ENCODE measurements around the gene STC2.

The STC2 gene

GRCh38 chr5:173316339-173317020, 11.7 kb downstream of the STC2 start:
- TF ChIP-seq GABPA (IDR thresholded peaks at IDR 0.05; ENCODE audit: low read depth): no peak
- TF ChIP-seq POLR2AphosphoS5 (IDR thresholded peaks at IDR 0.05; ENCODE audit: low read depth): no peak
- no peak for TF ChIP-seq SPI1 (IDR thresholded peaks at IDR 0.05; ENCODE audit: borderline replicate concordance, low read depth)
- no peak for TF ChIP-seq REST (IDR thresholded peaks at IDR 0.05; ENCODE audit: insufficient replicate concordance, low read depth)
- no peak for TF ChIP-seq CTCF (IDR thresholded peaks at IDR 0.05; ENCODE audit: insufficient read depth, low read length)
- no peak overlapping the region for H3K27ac ChIP-seq (replicated peaks)
- no peak for DNase-seq (ENCODE audit: low read depth in 1 of 2, low spot score in 1 of 2)
- peaks cover 6% of the 10 kb centered on the region for H3K27me3 ChIP-seq (ENCODE audit: insufficient read depth, poor library complexity, severe bottlenecking)
- H3K4me3 ChIP-seq (replicated peaks; ENCODE audit: insufficient read depth, low read length): no peak overlapping the region

- TF ChIP-seq GABPA (IDR thresholded peaks at IDR 0.05; ENCODE audit: low read depth) (no peak), SPI1 (IDR thresholded peaks at IDR 0.05; ENCODE audit: borderline replicate concordance, low read depth) (no peak), POLR2AphosphoS5 (IDR thresholded peaks at IDR 0.05; ENCODE audit: low read depth) (no peak), CTCF (IDR thresholded peaks at IDR 0.05; ENCODE audit: insufficient read depth, low read length) (no peak), REST (IDR thresholded peaks at IDR 0.05; ENCODE audit: insufficient replicate concordance, low read depth) (no peak)
- no peak for DNase-seq (ENCODE audit: low read depth in 1 of 2, low spot score in 1 of 2)
- H3K27me3 ChIP-seq (ENCODE audit: insufficient read depth, poor library complexity, severe bottlenecking): peaks cover 6% of the 10 kb centered on the region
- no peak overlapping the region for H3K4me3 ChIP-seq (replicated peaks; ENCODE audit: insufficient read depth, low read length)
- no peak overlapping the region for H3K27ac ChIP-seq (replicated peaks)
These were observed 12.5 kb downstream of the STC2 start for GRCh38 chr5:173315495-173316338.

GRCh38 chr5:173314166-173314952, 13.9 kb downstream of the STC2 start:
- TF ChIP-seq SPI1 (IDR thresholded peaks at IDR 0.05; ENCODE audit: borderline replicate concordance, low read depth) (no peak), GABPA (IDR thresholded peaks at IDR 0.05; ENCODE audit: low read depth) (no peak), POLR2AphosphoS5 (IDR thresholded peaks at IDR 0.05; ENCODE audit: low read depth) (no peak), CTCF (IDR thresholded peaks at IDR 0.05; ENCODE audit: insufficient read depth, low read length) (no peak), REST (IDR thresholded peaks at IDR 0.05; ENCODE audit: insufficient replicate concordance, low read depth) (no peak)
- Histone ChIP-seq H3K27me3 (ENCODE audit: insufficient read depth, poor library complexity, severe bottlenecking) (peaks cover 6% of the 10 kb centered on the region), H3K4me3 (replicated peaks; ENCODE audit: insufficient read depth, low read length) (no peak overlapping the region), H3K27ac (replicated peaks) (no peak overlapping the region)
- DNase-seq (ENCODE audit: low read depth in 1 of 2, low spot score in 1 of 2): no peak

Measured in HL-60 (cell line).